ENCODE results near the gene CYB5D1.

GRCh38 chr17:7845359-7846062, 12.3 kb upstream of the CYB5D1 start:
- TF ChIP-seq POLR2AphosphoS5 (IDR thresholded peaks at IDR 0.05) (no peak), CTCF (IDR thresholded peaks at IDR 0.05) (no peak)

Measured in sigmoid colon (tissue), 4 donors.